Measurements from ENCODE around the gene DNAJC5. TPM values are rescaled to one million over a fixed set of nuclear protein-coding genes. Genes with fewer than 3 reads are reported as not detected.
"Not testable (repeated sequence)": the region's sequence is repeated elsewhere in the genome, so short reads cannot be mapped to it uniquely, and the experiment has no call there.

Gene DNAJC5
- polyA plus RNA-seq, 6 donors from 2014 or later = 0.23 to 4.2 (median 3.3) TPM

DNA sequence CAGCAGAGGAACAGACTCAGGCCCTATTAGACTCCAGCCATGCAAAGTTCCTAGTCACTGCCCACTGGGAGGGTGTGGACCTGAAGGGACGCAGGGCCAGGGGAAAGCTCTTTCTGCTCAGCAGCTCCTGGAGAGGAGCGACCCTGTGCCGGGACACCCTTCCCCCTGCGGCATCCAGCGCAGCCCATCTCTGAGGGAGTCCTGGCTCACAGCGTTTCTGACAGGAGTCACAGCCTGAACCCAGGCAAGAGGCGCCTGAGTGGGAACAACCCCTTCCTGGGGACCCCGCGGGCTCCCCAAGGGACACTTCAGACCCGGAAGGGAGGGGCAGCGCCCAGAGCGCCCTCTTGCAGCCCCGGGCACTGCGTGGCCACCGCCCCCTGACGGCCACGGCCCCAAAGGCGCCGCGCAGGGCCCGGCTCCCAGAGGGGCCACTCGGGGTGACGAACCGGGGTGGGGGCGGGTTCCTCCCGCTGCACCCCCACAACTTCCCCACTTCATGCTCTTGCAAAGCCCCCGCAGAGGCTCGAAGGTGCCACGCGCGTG is 60.4 kb downstream of the DNAJC5 start:
- peak; percentile 36 for DNase-seq
- Mint-ChIP-seq H3K27me3 (no peaks in the 10 kb centered on the region), H3K27ac (peak overlapping the region in 4 of 6 donors; percentile 28 to 82 (median 71)), H3K9me3 (no peaks in the 10 kb centered on the region), H3K4me3 (peak overlapping the region; percentile 78 to 93 (median 86)), H3K4me1 (peaks cover 23 to 39% (median 32%) of the 10 kb centered on the region in 3 donors), H3K36me3 (no peaks in the 10 kb centered on the region)
- peak; percentile 7 to 8 for ATAC-seq (ENCODE audit: low read depth in 2 of 2)

DNA sequence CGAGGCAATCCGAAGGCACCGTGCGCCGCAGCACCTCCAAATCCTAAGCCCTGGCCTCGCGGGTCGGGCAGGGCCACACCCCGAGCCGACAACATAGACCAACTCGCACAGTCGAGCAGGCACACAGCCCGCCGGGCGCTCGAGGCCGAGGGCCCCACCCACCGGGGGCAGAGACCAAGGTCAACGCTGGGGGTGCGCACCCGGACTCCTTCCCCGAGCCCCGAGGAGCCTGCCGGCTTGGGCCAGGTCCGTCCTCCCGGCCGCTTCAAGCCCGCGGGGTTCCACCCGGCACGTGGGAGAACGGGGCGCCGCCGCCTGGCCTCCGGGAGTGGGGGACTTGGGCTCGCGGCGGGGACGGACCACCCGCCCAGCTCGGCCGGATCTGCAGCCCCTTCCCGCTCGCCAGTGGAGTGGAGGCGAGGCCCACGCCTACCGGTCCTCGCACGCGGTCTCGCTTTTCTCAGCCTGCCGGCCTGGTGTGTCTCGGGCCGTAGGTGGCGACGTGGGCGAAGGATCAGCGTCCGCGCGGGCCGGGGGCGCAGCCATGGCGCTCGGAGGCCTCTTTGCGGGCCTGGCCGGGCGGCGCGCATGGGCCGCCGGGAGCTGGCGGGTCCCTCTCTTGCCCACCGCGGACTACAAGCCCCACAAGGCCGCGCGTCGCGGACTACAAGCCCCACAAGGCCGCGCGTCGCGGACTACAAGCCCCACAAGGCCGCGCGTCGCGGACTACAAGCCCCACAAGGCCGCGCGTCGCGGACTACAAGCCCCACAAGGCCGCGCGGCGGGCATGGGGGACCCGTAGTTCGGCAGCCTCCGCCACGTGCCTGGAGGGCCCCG is 61.1 kb downstream of the DNAJC5 start, which contains the start of gene UCKL1:
Gene UCKL1 (minus strand): TSS at position 590 of the 837 bp plus-strand sequence. CDS start 44 bp downstream, at position 546.
- Mint-ChIP-seq H3K36me3 (no peaks in the 10 kb centered on the region), H3K4me3 (peak within 1 kb of the TSS; percentile 78 to 93 (median 88)), H3K27me3 (no peaks in the 10 kb centered on the region), H3K27ac (peak within 1 kb of the TSS in 5 of 6 donors; percentile 14 to 84 (median 72)), H3K4me1 (peaks cover 23 to 39% (median 30%) of the 10 kb centered on the region in 3 donors), H3K9me3 (no peaks in the 10 kb centered on the region)
- ATAC-seq (ENCODE audit: low read depth in 2 of 2) (peak; percentile 85), DNase-seq (peak; percentile 91)

DNA sequence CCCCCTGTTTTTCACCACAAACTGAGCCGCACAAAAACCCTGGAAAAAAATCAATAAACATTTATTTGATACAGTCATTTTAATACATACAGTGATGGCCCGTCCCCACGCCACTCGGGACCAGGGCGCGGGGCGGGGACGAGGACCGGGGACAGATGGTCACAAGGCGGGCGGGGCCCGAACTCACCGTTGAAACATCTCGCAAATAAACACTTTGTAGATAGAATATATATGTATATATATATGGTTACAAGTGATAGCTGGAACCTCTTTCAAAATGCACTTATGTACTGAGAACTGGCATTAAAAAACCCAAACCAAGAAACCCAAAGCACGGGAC is 61.7 kb downstream of the DNAJC5 start:
- Mint-ChIP-seq H3K36me3 (no peaks in the 10 kb centered on the region), H3K4me3 (peak overlapping the region; percentile 78 to 93 (median 88)), H3K27me3 (no peaks in the 10 kb centered on the region), H3K9me3 (no peaks in the 10 kb centered on the region), H3K4me1 (peaks cover 23 to 37% (median 30%) of the 10 kb centered on the region in 3 donors), H3K27ac (peak overlapping the region in 4 of 6 donors; percentile 14 to 80 (median 68))
- peak; percentile 2 to 8 for ATAC-seq (ENCODE audit: low read depth in 2 of 2)
- DNase-seq = no peak

GRCh38 chr20:63957004-63957689 is 62.2 kb downstream of the DNAJC5 start:
- Mint-ChIP-seq H3K9me3 (no peaks in the 10 kb centered on the region), H3K4me3 (peak overlapping the region; percentile 56 to 92 (median 82)), H3K36me3 (no peaks in the 10 kb centered on the region), H3K27me3 (no peaks in the 10 kb centered on the region), H3K4me1 (peaks cover 23 to 33% (median 26%) of the 10 kb centered on the region in 3 donors), H3K27ac (peak overlapping the region in 2 of 6 donors; percentile 65 to 72)
- peak; percentile 4 to 9 for ATAC-seq (ENCODE audit: low read depth in 2 of 2)
- peak; percentile 29 for DNase-seq

DNA sequence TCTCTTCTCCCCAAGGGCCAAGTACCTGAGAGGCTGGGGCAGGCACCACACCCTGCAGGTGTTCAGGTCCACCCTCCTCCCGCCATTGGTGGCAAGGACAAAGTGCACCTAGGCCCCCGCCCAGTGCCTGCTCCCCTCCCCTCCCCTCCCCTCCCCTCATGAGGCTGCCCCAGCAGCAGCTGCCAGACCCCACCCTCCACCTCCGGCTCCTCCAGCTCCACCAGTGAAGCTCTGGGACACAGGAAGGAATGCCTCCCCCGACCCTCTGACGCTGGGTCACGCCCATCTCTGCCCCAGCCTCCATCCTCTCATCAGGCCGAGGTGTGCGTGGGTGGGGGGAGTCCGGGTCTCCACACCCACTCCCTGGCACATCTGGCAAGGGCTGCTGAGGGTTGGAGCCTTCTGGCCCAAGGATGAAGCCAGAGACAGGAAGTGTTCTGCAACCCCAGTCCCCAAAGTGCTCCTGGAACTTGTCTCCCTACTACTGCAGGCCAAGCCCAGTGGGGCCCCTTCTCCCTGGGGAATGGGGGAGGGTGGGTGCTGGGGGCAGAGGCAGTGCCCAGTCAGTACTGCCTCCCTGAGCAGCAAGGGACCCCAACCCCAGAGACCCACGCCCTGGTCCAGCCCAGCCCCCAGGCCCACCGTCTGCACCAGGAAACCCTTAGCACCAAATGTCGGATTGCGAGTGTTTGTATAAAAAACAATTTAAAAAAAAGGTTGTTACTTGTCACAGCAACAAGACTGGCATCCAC is 62.9 kb downstream of the DNAJC5 start:
- Mint-ChIP-seq H3K27me3 (no peaks in the 10 kb centered on the region), H3K9me3 (no peaks in the 10 kb centered on the region), H3K27ac (peak overlapping the region in 1 of 6 donors; percentile 26), H3K4me3 (peak overlapping the region in 6 of 8 donors; percentile 35 to 85 (median 62)), H3K36me3 (no peaks in the 10 kb centered on the region), H3K4me1 (peaks cover 20 to 28% (median 26%) of the 10 kb centered on the region in 3 donors)
- ATAC-seq (ENCODE audit: low read depth in 2 of 2) = no peak
- DNase-seq = no peak

DNA sequence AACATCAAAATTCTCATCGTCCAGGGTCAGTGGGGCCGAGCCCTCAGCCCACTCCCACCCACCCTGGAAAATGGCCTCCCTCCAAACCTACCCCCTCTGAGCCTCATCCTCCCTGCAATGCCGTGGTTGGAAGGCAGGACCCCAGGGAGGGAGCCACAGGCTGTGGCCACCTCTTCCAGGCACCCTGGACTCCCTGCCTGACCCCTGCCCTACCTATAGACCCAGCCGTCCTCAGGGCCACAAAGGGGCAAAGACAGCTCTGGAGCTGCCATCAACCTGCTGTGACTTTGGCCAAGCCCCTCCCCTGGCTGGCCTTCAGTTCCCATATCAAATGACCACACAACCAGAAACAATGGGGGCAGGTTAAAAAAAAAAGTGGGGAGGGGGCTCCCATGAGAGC is 63.5 kb downstream of the DNAJC5 start:
- H3K27me3 Mint-ChIP-seq = no peaks in the 10 kb centered on the region
- H3K36me3 Mint-ChIP-seq = no peaks in the 10 kb centered on the region
- DNase-seq (no peak), ATAC-seq (ENCODE audit: low read depth in 2 of 2) (no peak)
- peaks cover 17 to 23% (median 21%) of the 10 kb centered on the region in 3 donors for H3K4me1 Mint-ChIP-seq
- peak overlapping the region in 3 of 8 donors; percentile 32 to 85 (median 35) for H3K4me3 Mint-ChIP-seq
- peak overlapping the region in 1 of 6 donors; percentile 70 for H3K27ac Mint-ChIP-seq
- H3K9me3 Mint-ChIP-seq = no peaks in the 10 kb centered on the region

DNA sequence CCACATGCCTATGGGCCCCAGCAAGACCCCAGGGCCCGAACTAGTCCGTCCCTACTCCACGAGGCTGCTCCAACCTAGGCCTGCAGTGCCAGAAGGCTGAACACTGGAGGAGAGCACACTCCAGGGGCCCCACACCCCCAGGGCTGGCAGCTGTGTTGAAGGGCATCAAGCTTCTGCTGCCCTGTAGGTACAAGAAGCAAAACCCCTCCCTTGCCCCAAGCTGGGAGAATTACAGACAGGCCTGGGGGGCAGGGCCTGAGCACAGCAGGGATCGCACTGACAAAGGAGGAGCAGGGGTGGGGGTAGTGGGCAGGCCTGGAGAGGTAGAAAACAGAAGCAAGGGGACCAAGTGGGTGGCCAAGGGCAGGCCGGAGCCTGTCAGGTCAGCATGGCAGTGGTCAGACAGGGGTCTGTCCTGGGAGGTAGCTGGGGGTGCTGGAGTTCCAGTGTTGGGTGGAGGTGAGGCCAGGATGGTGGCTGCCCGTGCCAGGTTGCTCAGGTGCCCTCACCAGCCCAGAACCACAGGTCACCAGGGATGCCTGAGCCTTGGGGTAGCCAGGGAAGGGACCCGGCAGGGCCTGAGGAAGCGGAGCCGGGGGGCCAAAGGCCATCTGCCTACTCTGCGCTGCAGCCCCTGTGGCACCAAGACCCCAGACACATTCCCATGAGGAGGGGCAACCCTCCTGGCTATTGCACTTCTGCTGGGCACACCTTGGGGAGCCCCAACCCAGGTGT is 64.2 kb downstream of the DNAJC5 start:
- no peaks in the 10 kb centered on the region for H3K27me3 Mint-ChIP-seq
- DNase-seq (no peak), ATAC-seq (ENCODE audit: low read depth in 2 of 2) (no peak)
- H3K9me3 Mint-ChIP-seq = peaks cover 0 to 2% (median 0%) of the 10 kb centered on the region in 7 donors
- peak overlapping the region in 1 of 8 donors; percentile 23 for H3K4me3 Mint-ChIP-seq
- peaks cover 12 to 17% (median 14%) of the 10 kb centered on the region in 3 donors for H3K4me1 Mint-ChIP-seq
- H3K36me3 Mint-ChIP-seq = no peaks in the 10 kb centered on the region
- peak overlapping the region in 1 of 6 donors; percentile 69 for H3K27ac Mint-ChIP-seq

DNA sequence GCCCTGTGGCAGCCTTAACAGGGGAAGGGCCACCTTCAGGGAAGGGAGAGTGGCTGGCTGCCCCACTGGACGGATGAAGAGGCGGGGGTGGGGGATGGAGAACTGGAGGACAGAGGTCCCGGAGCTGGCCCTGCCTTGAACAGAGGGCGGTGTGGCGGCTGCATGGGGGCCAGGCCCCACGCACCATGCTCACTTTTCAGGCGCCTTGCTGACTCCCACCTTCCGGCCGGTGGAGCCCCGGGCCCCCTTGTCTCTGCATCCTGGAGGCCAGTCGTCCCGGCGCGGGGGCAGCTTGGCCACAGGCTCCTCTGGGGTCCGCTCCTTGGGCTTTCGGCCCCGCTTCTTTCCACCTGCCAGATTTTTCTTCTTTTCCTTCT is 64.8 kb downstream of the DNAJC5 start:
- Mint-ChIP-seq H3K9me3 (peaks cover 0 to 3% (median 0%) of the 10 kb centered on the region in 7 donors), H3K4me1 (peaks cover 7 to 11% (median 9%) of the 10 kb centered on the region in 3 donors), H3K36me3 (no peaks in the 10 kb centered on the region), H3K27ac (no peak overlapping the region), H3K4me3 (peak overlapping the region in 1 of 8 donors; percentile 59), H3K27me3 (no peaks in the 10 kb centered on the region)
- ATAC-seq (ENCODE audit: low read depth in 2 of 2) (no peak), DNase-seq (no peak)

DNA sequence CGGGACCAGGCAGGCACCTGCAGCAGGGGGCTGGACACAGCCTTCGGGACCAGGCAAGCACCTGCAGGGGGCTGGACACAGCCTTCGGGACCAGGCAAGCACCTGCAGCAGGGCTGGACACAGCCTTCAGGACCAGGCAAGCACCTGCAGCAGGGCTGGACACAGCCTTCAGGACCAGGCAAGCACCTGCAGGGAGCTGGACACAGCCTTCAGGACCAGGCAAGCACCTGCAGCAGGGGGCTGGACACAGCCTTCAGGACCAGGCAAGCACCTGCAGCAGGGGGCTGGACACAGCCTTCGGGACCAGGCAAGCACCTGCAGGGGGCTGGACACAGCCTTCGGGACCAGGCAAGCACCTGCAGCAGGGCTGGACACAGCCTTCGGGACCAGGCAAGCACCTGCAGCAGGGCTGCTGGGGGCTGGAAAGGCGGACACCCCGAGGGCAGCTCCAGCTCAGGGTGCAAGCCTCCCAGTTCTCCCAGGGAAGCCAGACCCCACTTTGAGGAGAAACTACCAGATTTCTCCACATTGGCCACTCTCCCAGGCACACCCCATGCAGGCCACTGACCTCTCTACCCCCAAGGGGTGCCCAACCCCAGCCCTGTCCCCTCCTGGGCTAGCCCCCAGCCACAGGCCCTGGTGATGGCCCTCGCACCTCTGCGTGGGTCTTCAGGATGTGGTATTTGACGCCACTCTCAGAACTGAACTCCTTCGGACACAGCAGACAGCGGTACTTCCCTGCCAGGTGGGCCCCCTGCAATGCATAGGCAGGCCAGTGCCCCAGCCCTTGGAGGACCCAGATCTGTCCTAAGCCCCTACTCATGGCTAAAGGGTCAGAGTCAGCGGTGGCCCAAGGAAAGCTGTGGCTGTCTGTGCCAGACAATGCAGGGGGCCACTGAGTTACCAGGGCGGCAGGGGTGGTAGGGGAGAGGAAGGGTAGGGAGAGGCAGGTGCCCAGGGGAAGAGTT is 66.0 kb downstream of the DNAJC5 start:
- DNase-seq; H3K9me3 Mint-ChIP-seq; H3K36me3 Mint-ChIP-seq; H3K27me3 Mint-ChIP-seq; ATAC-seq (ENCODE audit: low read depth in 2 of 2): not testable (repeated sequence)
- peak overlapping the region in 1 of 6 donors; percentile 6 for H3K27ac Mint-ChIP-seq
- peaks cover 2 to 11% (median 4%) of the 10 kb centered on the region in 3 donors for H3K4me1 Mint-ChIP-seq
- H3K4me3 Mint-ChIP-seq = peak overlapping the region in 1 of 8 donors; percentile 66

DNA sequence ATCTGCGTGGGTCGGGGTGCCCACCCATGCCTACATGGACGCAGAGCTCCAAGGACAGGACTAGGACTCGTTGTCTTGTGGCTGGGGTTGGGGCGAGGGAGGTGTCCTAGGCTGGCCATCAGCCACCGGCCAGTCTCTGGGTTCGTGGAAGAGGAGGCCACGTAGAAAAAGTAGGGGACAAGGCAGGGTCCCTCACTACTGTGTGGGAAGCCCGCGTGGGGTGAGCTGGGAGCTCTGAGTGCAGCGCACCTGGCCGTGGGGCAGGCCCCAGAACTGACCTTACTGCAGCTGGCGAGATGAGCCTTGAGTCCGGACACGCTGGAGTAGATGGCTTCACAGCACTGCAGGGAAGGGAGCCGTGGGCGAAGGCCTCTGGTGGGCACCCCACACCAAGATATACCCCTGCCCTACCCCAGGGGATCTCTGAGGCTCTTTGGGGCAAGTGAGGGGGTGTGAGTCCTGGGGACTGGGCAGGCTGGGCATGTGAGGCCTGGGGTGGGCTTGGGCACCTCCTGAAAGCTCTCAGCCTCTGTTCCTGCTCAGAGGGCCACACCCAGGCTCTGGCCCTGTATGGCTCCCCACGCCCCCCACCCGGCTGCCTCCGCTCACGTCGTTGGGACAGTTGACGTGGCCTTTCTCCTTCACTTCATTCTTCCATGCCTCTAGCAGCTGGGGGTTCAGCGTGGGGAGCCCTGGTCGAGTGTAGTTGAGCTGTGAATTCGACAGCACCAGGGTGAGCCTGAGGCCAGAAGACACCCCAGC is 66.9 kb downstream of the DNAJC5 start:
- no peak overlapping the region for H3K4me3 Mint-ChIP-seq
- H3K4me1 Mint-ChIP-seq = peaks cover 2 to 11% (median 4%) of the 10 kb centered on the region in 3 donors
- DNase-seq = no peak

More for the DNA sequence above, 66.9 kb downstream of the DNAJC5 start:
- H3K36me3 Mint-ChIP-seq = no peaks in the 10 kb centered on the region
- ATAC-seq (ENCODE audit: low read depth in 2 of 2) = no peak
- peaks cover 0 to 8% (median 0%) of the 10 kb centered on the region in 7 donors for H3K9me3 Mint-ChIP-seq
- peak overlapping the region in 1 of 6 donors; percentile 56 for H3K27ac Mint-ChIP-seq
- H3K27me3 Mint-ChIP-seq = no peaks in the 10 kb centered on the region
